Frontal cortex (tissue), 4 donors: ENCODE measurements around the gene TENM3. TPM values are rescaled to one million over a fixed set of nuclear protein-coding genes. Genes with fewer than 3 reads are reported as not detected.

Experiments
- DNase-seq, 2 donors: peaks; one replicate each; pipeline ENCODE4 v3.0.0; 2012; ENCODE audit warnings: low spot score in 2 of 2
- FAIRE-seq: peaks from 2 replicates; lab custom pipeline; 2012; peaks lifted over from hg19 to GRCh38; lab: Jason Lieb, UNC
- total RNA-seq: library from RNA; depleted of rRNA; stranded (reverse); fragments of >200 nt; gene quantifications from one replicate; pipeline ENCODE4 v1.2.3, GENCODE V29; 2014
- donor health status: control.
- donor health status: control.
- donor health status: control.

Gene TENM3
- total RNA-seq, 1 donor from 2014 or later, result 78.3 TPM

DNA sequence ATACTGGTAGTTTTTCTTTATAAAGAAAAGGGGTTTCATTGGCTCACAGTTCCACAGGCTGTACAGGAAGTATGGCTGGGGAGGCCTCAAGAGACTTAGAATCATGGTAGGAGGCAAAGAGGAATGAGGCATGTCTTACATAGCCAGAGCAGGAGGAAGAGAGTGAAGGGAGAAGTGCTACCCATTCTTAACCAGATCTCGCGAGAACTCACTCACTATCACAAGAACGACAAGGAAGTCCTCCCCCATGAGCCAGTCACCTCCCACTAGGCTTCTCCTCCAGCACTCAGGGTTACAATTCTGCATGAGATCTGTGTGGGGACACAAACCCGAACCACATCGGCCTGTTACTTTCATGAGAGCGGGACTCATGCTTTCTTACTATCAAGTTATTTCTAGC, 240.5 kb downstream of the TENM3 start:
- no peak for DNase-seq
- FAIRE-seq, result no peak

DNA sequence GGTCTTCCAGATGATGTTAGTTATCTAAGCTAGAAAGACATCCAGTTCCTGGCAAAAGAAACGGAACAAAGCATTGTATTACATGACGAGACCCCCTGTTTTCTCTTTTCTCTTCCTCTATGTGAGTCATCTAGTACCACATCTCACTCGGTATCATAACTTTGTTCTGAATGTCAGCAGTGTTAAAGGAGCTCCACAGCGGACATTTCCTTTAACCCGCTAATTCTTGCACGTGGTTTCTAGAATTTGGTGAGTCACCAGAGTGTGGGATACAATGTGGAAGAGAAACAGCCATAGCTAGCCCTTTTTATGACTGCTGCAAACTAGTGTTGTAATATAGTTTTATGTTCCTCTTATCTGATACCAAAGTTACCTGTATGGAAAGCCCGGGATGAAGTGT, 243.7 kb downstream of the TENM3 start:
- FAIRE-seq (no peak), DNase-seq (no peak)

DNA sequence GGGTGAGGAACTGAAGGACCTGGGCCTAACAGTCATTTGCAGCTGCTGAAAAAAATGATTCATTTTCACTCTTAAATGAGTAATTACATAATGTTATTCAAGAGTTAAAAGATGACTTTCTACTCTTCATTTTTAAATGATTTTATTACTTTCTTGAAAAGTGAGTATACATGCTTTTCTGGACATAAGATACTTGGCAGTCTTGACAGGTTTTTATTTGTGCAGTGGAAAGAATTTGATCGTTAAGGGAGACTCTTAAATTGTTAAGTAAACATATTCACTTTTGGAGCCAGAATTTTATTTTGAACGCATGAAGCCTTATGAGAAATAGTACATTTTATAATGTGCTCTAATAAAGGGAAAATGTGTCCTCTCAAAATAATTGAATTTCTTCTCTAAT, 245.7 kb downstream of the TENM3 start:
- no peak for DNase-seq
- FAIRE-seq, result no peak

DNA sequence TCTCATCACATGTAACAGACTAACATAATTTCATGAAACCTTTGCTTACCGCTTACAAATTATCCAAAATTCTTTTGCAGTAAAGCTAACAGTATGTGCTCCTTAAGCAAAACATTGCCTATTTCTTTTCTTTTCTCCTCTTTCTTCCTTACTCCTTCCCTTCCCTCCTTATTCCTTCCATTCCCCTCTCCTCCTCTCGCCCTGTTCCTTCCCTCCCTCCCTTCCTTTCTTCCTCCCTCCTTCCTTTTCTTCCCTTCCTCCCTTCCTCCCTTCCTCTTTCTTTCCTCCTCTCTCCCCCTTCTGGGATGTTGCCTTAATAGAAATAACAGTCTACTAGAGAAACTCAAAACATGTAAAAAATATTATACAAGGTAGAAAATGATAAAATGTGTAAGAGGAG, 246.4 kb downstream of the TENM3 start:
- DNase-seq, result no peak
- FAIRE-seq, result no peak

DNA sequence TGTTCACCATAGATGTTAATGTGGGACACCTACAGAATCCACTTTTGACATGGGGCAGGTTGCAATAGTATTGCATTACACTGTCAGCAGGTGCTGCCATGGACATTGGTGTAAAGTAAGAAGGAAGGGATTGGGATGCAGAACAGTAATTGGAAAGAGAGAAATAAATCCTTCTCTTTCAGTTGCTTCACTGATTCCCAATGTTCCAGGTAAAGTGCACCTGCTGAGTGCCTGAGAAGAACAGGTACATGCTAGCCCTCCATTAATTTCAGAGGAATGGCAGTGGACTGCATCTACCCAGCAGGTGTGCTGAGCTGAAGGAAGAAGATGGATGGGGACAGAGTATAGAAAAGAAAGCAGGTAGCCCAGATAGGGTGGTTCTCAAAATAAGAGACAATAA, 248.5 kb downstream of the TENM3 start:
- FAIRE-seq, result no peak
- DNase-seq, result no peak

DNA sequence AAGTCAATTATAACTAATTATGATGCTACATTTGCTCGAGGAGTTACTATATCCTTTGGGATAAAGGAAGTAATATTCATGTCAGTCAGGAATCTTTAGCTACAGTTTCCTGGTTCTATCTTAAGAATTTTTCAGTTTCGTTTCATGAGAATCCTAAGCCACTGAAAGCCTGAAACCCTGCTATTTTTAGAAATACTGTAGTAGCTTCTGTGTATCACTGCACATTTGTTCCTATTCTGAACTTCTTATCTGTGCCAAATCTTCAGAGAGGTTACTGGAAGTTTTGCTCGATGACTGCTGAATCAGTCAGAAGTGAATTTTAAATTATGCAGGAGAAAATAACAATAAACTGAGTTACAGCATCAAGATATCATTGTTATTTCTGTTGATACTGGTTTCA, 249.2 kb downstream of the TENM3 start:
- FAIRE-seq (no peak), DNase-seq (no peak)

DNA sequence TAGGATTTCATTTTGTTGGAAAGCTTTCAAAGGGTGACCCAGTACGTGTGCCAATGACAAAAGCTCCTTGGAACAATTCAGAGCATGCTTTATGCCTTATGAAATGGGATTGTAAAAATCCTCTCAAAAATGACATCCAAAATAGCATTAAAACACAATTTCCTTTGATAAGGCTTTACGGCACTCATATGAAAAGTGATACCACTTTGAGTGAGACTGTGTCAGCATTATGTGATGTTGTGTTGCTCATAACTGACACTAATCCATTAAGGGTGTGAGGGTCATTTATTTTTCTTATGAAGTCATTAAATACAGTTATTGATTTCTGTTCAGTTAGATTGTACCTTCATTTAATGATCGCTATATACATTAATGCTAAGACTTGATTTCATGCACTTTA, 250.2 kb downstream of the TENM3 start:
- no peak for FAIRE-seq

DNA sequence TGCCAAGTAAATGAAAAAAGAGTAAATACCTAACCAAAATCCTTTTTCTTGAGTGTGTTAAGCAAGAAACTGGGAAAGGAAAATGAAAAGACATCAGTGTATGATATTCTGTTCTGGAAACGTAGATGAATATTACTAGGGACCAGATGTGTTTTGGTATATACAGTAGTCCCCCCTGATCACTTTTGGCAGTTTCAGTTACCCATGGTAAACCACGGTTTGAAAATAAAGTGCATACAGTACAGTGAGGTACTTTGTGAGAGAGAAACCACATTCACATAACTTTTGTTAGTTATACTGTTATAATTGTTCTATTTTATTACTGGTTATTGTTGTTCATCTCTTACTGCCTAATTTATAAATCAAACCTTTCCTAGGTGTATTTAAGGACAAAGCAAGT, 250.9 kb downstream of the TENM3 start:
- FAIRE-seq (no peak), DNase-seq (no peak)

More for the DNA sequence above, 250.2 kb downstream of the TENM3 start:
- no peak for DNase-seq

DNA sequence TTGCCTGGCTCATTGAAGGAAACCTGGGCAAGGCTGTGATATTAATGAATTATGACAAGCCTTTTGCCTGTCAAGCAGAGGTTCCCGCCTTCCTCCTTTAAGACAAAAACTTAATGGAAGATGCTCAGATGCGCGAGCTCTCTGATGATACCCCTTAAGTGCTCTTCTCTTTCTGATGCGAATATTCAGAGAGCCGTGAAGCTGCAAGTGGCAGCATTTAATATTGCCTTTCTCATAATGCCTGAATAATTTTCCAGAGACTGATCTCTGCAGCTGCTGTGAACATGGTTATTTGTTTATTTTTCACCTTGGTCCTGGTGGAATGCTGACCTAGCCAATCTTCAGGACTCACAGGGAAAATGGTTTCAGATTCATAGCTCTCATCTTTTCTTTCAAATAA, 251.8 kb downstream of the TENM3 start:
- no peak for DNase-seq
- no peak for FAIRE-seq

DNA sequence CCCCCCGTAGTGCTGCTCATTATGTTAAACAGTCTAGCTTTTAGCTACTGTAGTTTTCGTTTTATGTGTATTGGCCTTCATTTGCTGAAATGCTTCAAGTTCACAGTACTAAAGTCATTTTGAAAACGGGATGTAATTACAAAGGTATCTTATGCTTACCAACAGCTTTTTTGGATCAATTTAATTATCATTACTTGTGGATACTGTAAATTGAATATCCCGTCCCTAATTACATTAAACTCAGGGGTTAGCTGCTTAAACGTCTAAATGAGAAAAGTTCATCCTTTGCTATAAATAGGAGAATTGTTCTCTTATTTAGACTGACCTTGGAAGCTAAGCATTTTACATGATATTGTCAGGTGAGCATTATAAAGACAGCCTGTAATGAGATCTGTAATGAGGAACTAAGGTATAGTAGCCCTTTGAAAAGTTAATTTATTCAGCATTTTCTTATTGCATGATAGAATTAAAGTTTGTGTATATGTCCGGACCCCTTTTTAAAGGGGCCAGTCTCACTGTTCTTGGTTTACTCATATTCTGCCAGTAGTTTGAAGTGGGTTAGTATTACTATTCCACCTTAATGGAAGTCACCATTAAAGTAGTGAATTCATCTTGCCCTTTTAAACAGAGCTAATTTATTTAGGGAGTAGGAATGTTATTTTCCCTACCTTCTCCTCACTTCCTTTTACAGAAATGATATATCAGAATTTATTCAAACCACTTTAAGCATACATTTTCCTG, 252.6 kb downstream of the TENM3 start:
- no peak for FAIRE-seq

DNA sequence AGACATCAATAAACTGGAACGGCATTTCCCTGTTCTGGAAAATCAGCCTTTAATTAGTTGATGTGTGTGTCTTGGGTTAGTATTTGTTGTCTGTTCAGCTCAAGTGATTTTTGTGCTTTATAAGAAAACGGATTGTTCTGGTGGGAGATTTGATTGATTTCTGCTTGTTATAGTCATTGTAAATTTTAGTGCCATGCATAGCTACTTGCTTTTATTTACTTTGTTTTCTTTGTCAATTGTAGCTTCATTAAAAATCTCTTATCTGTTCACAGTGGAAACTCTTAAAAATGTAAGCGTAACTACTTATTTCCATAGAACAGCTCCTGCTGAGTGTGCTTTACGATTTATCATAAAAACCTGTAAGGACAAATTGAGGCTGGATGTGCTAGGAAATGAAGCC, 253.2 kb downstream of the TENM3 start:
- DNase-seq (no peak), FAIRE-seq (no peak)

More for the DNA sequence above, 252.6 kb downstream of the TENM3 start:
- DNase-seq, result no peak

DNA sequence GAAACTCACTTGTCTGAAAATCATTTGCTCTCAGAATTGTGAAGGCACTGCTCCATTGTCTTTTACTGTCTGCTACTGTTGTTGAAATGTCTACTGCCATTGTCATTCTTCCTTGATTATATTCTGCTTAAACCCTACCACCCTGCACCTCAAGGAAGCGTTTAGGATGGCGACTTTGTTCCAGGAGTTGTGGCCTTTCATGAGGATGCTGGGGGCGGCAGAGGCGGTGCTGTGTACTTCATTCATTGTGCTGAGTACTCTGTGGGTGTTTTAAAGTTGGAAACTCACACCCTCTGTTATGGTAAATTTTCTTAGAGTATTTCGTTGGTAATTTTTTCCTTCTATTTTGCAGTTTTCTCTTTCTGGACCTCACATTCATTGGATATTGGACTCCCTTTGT, 258.9 kb downstream of the TENM3 start:
- no peak for FAIRE-seq
- no peak for DNase-seq

DNA sequence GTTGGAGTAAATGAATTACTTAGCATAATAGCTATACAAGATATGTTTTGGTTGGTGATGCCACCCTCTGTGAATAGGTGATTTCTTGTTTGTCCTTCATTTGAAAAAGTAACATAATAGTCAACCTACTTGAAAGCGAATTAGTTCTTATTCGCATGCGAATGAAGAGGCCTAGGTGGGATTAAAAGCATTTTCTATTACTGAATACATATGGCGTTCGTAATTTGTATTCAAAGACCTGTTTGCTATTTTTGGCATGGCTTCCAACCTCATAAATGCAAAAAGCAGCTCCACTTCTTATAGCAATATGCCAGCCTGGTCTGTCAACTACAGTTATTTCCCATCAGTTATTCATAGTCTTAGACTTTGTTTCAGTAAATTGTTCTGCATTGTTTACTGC, 261.3 kb downstream of the TENM3 start:
- no peak for DNase-seq
- no peak for FAIRE-seq

DNA sequence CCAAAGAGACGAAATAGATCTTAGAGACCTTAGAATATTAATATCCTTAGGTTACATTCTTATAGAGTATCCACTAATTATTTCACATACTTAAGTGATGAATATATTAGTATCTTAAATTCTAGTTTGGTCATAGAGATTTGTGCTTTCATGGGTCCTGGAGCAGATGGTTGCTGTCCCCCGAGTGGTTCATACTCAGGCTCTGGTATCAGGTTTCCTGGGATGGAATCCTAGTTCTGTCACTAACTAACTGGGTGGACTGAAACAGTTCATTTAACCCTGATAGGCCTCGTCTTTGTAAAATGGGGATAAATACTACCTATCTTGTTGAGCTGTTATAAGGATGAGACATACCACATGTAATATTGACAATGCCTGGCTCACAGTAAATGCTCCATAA, 264.6 kb downstream of the TENM3 start:
- FAIRE-seq, result no peak
- DNase-seq, result no peak

DNA sequence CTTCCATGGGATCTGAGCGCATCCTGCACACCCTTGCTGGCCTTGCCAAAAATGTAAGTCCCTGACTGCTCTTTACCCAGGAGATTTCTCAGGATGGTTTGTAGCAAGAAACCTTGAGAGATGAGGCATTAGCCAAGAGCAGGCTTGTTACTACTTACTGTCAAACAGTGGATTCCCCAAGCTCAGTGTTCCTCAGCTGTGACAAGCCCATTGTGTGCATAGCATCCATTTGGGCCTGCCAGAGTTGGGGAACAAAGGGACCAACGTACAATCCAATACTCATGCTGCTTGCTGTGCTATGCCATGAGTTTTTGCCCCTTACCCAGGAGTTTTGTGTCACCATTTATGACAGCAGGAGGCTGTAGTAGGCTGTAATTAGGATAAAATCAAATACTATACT, 267.6 kb downstream of the TENM3 start:
- DNase-seq (no peak), FAIRE-seq (no peak)

DNA sequence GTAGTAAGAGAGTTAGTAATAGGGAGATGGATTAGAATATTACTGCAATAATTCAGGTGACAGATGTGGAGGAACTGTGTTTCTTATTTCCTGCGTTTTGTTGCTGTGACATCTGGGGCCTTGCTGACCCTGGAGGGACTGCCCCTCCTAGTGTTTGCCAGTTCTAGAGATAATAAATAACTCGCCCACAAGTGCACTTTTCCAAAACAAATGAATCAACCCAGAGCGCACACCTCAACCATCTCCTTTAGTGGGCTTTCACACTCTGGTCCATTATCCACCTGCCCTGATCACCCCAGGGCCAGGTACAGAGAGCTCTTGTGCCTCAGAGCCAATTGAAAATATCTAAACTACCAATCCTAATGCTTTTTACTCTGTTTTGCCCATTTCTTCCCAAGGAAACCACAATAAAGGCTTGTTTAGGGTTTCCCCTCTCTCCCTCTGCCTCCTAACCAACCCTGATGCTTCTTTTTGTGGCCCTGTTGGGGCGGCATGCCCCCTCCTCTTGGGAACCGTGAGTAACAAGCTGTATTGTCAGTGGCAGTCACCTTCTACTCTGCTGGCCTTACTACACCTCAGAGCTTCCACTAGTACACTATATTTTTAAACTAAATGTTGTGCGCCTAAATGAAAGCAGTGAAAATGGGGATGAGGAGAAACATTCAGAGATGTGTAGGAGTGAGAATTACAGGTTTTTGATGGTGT, 270.5 kb downstream of the TENM3 start:
- DNase-seq, result no peak
- FAIRE-seq, result no peak

DNA sequence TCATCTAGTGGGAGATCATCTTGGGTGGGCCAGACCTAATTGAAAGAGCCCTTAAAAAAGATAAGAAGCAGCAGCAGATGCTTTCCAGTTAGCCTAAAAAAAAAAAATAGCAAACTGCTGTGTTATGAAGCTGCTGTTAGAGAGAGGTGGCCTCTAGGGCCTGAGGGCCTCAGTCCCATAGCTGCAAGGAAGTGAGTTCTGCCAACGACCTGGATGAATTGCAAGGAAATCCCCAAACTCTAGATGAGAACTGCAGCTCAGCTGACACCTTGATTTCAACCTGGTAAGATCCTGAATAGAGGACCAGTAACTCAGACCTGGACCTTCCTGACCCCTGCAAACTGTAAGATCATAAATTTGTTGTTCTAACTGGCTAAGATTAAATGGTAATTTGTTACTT, 275.2 kb downstream of the TENM3 start:
- DNase-seq (no peak), FAIRE-seq (no peak)

DNA sequence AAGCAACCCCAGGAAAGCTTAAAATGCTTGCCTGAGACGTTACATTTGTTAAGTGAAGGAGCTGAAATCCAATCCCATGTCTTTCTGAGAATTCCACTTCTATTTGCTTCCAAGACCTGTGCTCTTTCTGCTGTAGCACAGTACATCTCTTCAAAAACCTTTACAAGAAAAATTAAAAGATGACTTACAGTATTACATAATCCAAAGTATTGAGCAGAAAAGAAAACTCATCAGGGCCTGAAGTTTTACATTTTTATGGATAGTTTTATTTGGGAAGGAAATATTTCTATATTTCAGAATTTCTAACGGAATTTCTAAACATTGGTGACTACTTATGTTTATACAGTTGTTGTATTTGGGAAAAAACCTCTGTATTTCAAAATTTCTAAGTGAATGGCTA, 276.3 kb downstream of the TENM3 start:
- FAIRE-seq (no peak), DNase-seq (no peak)

DNA sequence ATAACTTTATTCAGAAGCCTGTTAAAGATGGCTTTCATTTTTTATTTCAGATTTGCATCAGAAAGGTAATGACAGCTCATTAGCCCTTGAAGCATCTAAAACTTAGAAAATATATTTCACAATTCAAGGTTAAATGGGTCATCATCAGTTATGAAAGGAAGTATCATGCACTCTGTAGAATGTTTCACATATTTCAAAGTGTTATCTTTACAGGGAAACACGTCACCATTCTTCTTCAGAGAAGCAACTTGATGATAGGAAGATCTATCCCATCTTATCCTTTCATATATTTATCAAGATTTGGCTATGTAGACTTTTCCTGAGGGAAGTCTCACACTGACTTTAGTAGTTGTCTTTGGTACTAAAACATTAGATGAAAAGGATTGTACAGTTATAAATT, 277.8 kb downstream of the TENM3 start:
- no peak for FAIRE-seq
- DNase-seq, result no peak

DNA sequence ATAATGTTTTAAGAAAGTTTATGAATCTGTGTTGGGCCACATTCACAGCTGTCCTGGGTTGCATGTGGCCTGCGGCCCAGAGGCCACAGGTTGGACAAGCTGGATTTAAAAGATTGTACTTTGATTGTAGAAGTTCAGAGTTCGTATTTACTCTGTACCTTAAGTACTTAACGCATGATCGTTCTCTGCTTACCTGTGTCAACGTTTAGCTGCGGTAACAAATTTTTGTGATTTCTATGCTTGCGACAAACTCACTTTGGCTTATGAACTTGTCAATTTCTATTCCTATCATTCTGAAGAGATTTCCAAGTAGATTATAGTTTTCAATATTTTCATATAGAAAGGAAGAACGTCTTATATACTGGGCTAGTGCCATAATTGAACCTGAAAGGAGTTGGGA, 285.6 kb downstream of the TENM3 start:
- DNase-seq (no peak), FAIRE-seq (no peak)

DNA sequence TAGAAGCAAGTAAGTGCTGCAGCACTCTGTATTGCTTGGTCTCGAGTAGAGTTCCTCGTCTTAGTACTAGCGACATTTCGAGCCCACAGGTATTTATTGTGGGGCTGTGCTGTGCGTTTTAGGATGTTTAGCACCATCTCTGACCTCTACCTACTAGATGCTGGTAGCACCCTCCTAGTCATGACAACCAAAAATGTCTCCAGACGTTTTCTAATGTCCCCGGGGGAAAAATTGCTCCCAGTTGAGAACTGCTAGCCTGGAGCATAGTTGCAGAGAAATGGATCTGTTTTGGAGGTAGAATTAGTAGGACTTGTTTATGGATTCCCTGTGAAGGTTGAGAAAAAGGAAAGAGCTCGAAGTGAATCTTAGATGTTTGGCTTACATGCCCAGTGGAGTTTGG, 287.2 kb downstream of the TENM3 start:
- no peak for DNase-seq
- no peak for FAIRE-seq
